ENCODE results near the gene UPF2. TPM values are rescaled to one million over a fixed set of nuclear protein-coding genes. Genes with fewer than 3 reads are reported as not detected.

The UPF2 gene
- total RNA-seq, 1 donor from 2014 or later, result 17.3 TPM

DNA sequence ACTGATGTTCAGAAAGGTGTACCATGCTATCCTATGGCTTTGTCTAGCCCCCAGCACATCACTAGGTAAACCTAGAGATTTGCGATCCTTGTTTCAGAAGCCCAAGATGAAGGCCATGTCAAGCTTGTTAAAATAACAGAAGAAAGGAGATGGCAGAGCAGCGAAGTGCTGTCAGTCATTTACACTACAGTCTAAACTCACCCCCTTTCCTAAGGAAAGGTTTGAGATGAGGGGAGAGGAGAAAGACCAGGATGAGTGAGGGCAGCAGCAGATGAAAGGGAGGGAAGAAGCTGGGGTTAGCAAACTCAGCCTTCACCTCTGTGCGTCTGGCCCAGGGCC lies 144.6 kb downstream of the UPF2 start:
- TF ChIP-seq, protein P1, sequence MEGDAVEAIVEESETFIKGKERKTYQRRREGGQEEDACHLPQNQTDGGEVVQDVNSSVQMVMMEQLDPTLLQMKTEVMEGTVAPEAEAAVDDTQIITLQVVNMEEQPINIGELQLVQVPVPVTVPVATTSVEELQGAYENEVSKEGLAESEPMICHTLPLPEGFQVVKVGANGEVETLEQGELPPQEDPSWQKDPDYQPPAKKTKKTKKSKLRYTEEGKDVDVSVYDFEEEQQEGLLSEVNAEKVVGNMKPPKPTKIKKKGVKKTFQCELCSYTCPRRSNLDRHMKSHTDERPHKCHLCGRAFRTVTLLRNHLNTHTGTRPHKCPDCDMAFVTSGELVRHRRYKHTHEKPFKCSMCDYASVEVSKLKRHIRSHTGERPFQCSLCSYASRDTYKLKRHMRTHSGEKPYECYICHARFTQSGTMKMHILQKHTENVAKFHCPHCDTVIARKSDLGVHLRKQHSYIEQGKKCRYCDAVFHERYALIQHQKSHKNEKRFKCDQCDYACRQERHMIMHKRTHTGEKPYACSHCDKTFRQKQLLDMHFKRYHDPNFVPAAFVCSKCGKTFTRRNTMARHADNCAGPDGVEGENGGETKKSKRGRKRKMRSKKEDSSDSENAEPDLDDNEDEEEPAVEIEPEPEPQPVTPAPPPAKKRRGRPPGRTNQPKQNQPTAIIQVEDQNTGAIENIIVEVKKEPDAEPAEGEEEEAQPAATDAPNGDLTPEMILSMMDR (IDR thresholded peaks at IDR 0.05; ENCODE audit: borderline replicate concordance), result no peak
- intact Hi-C loops (cut with micrococcal nuclease), result no loop called here

DNA sequence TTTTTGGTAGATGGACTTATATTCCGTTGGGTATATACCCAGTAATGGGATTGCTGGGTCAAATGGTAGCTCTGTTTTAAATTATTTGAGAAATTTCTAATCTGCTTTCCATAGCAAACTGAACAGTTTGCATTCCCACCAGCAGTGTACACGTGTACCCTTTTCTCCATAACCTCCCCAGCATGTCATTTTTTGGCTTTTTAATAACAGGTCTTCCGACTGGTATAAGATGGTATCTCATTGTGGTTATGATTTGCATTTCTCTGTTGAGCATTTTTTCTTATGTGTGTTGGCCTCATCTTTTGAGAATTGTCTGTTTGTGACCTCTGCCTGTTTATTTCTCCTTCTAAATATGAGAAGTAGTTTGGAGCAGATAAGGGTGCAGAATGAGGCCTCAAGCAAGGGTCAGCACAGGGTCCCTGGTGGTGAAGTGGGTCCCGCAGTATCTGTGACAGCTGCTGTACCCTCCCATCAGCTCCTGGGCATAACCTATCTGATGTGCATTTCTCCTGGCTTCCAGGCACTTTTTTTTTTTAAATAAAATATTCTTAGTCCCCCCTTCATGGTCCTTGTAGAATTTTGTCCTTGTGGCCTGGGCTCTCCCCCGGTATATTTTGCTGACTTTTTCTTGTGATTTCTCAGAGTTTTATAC lies 145.9 kb downstream of the UPF2 start:
- intact Hi-C loops (cut with micrococcal nuclease), result no loop called here
- peaks cover 10% of the 10 kb centered on the region for H3K27me3 ChIP-seq (ENCODE audit: low read depth)

More for the DNA sequence above, 144.6 kb downstream of the UPF2 start:
- no peak for DNase-seq
- no peak overlapping the region for H3K4me3 ChIP-seq
- no peaks in the 10 kb centered on the region for H3K4me1 ChIP-seq
- H3K9me3 ChIP-seq (replicated peaks), result no peaks in the 10 kb centered on the region
- H3K36me3 ChIP-seq, result no peaks in the 10 kb centered on the region
- H3K27ac ChIP-seq (replicated peaks), result no peak overlapping the region
- peaks cover 14% of the 10 kb centered on the region for H3K27me3 ChIP-seq (ENCODE audit: low read depth)

DNA sequence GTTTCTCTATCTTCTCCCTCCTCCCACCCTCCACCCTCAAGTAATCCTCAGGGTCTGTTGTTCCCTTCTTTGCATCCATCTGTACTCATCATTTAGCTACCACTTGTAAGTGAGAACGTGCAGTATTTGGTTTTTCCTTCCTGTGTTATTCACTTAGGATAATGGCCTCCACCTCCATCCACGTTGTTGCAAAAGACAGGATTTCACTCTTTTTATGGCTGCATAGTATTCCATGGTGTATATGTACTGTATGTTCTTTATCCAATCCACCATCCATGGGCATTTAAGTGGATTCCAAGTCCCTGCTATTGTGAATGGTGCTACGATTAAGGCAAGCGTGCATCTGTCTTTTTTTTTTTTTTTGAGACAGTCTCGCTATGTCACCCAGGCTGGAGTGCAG lies 147.0 kb downstream of the UPF2 start:
- intact Hi-C loops (cut with micrococcal nuclease), result no loop called here
- no peak for DNase-seq
- Histone ChIP-seq H3K36me3 (no peaks in the 10 kb centered on the region), H3K4me3 (no peak overlapping the region), H3K27me3 (ENCODE audit: low read depth) (peaks cover 3% of the 10 kb centered on the region), H3K27ac (replicated peaks) (no peak overlapping the region), H3K4me1 (no peaks in the 10 kb centered on the region), H3K9me3 (replicated peaks) (no peaks in the 10 kb centered on the region)
- TF ChIP-seq, protein P1 (IDR thresholded peaks at IDR 0.05; ENCODE audit: borderline replicate concordance), result no peak

More for the DNA sequence above, 145.9 kb downstream of the UPF2 start:
- Histone ChIP-seq H3K9me3 (replicated peaks) (no peaks in the 10 kb centered on the region), H3K27ac (replicated peaks) (no peak overlapping the region), H3K4me1 (no peaks in the 10 kb centered on the region), H3K4me3 (no peak overlapping the region), H3K36me3 (no peaks in the 10 kb centered on the region)
- TF ChIP-seq, protein P1 (IDR thresholded peaks at IDR 0.05; ENCODE audit: borderline replicate concordance), result no peak
- DNase-seq, result no peak

DNA sequence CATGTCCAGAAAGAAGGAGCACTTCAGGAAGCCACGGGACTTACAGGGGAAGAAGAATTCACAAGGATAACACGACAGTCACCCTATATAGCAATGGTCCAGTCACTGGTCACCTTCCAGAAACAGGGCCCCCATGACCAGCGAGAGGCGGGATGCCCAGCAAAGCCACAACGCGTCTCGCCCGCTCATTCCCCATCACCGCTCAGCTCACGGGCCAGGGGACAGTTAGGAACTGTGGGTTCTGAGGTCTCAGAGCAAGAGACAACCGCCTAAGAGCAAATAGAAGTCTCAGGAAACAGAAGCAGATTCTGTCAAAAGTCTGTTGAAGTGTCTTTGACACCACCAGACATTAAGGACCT lies 147.5 kb downstream of the UPF2 start:
- intact Hi-C loops (cut with micrococcal nuclease), result no loop called here
- Histone ChIP-seq H3K27ac (replicated peaks) (no peak overlapping the region), H3K36me3 (no peaks in the 10 kb centered on the region), H3K27me3 (ENCODE audit: low read depth) (no peaks in the 10 kb centered on the region), H3K4me1 (no peaks in the 10 kb centered on the region), H3K9me3 (replicated peaks) (no peaks in the 10 kb centered on the region), H3K4me3 (no peak overlapping the region)
- TF ChIP-seq, protein P1 (IDR thresholded peaks at IDR 0.05; ENCODE audit: borderline replicate concordance), result no peak
- no peak for DNase-seq

DNA sequence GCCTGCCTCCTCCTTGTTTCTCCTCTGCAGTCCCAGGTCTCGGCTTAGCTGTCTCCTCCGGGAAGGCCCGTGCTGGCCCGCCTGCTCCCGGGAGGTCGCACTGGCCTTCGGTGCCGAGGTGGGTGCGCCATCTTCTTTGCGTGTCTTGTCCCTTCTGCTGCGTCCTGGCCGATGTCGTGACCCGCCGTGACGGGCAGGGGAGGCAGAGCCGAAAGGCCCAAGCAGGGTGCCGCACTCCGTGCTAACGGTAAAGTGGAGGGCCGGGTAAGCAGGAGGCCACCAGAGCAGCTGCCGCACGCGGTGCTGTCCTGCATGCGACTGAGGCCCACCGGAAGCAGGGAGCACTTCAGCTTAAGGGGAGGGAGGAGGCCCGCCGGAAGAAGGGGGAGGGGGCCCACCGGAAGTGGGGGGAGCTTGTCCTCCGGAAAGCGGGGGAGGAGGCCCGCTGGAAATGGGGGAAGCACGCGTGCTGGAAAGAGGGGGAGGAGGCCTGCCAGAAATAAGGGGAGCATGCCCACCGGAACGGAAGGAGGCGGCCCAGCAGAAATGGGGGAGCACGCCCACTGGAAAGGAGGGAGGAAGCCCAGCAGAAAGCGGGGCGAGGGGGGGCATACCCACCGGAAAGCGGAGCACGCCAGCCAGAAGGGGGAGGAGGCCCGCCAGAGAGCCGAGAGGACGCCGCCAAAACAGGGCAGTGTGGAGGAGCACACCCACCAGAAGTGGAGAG lies 148.1 kb downstream of the UPF2 start:
- DNase-seq, result no peak
- Histone ChIP-seq H3K4me3 (no peak overlapping the region), H3K36me3 (no peaks in the 10 kb centered on the region), H3K27me3 (ENCODE audit: low read depth) (no peaks in the 10 kb centered on the region), H3K4me1 (no peaks in the 10 kb centered on the region), H3K27ac (replicated peaks) (no peak overlapping the region), H3K9me3 (replicated peaks) (no peaks in the 10 kb centered on the region)
- intact Hi-C loops (cut with micrococcal nuclease), result no loop called here
- TF ChIP-seq, protein P1 (IDR thresholded peaks at IDR 0.05; ENCODE audit: borderline replicate concordance), result no peak

All from left ventricle myocardium inferior (tissue), 1 donor.